Peyer's patch (tissue), 4 donors: ENCODE results near the gene NOTUM.

Source experiments
- CTCF ChIP-seq, 6 experiments: fragments of 450-650 bp in 4 of 6; fragments of 200-600 bp in 2 of 6; sonication (generic) in 1 of 6; IDR thresholded peaks; one replicate each; pipeline ENCODE4 v1.5.1; 2017 to 2019; ENCODE audit warnings: antibody characterized with exemption in 6 of 6, mild to moderate bottlenecking in 3 of 6, moderate library complexity in 1 of 6
- POLR2A ChIP-seq, 2 donors: fragments of 450-650 bp; IDR thresholded peaks; one replicate each; pipeline ENCODE4 v1.5.1; 2017; ENCODE audit warnings: antibody characterized with exemption in 2 of 2, mild to moderate bottlenecking in 2 of 2, moderate library complexity in 2 of 2

- TF ChIP-seq CTCF (IDR thresholded peaks at IDR 0.05) = no peak
- TF ChIP-seq POLR2A (IDR thresholded peaks at IDR 0.05) = no peak
Observed at GRCh38 chr17:81905424-81905875, 55.5 kb downstream of the NOTUM start.
